ENCODE results near the gene SDC3. TPM values are rescaled to one million over a fixed set of nuclear protein-coding genes. Genes with fewer than 3 reads are reported as not detected.

Gene SDC3
- total and polyA plus RNA-seq, 12 donors: 13.1 to 57.7 (median 21.7) TPM

DNA sequence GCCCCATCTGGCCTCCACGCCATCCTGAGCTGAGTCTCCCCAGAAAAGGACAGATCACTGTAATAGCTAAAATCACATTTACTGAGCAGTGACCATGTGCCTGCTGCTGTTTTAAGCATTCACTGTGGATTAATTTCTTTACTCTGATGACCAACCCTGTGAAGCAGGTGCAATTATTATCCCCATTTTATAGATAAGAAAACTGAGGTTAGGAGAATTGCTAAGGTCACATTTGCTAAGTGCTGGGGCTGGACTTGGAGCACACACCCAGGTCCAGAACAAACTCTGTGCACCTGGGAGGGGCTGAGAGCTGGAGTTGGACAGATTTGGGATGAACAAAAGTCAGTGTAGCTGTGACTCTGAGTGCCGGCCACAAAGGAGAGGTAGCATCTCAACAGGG lies 58.0 kb downstream of the SDC3 start:
- H3K27ac ChIP-seq: peak overlapping the region in 1 of 10 donors; percentile 9
- intact Hi-C loops (cut with DNase I): loop anchor here in 3 of 10 donors (5.0 to 10.0 kb wide), 3 partner anchors 33 to 54 kb away; partner anchors contain the start of gene SDC3 (in 1 of the 3)
- H3K4me1 ChIP-seq: peaks cover 10 to 50% (median 31%) of the 10 kb centered on the region in 9 donors

GRCh38 chr1:30848130-30848529 lies 60.4 kb downstream of the SDC3 start:
- intact Hi-C loops (cut with DNase I): loop anchor here in 2 of 10 donors (5.0 kb wide), 2 partner anchors 41 to 59 kb away; partner anchors contain the start of gene SDC3 (in 1 of the 2)
- Histone ChIP-seq H3K36me3 (no peaks in the 10 kb centered on the region), H3K27ac (peak overlapping the region; percentile 7 to 90 (median 81)), H3K4me1 (peaks cover 10 to 55% (median 26%) of the 10 kb centered on the region in 9 donors), H3K9me3 (no peaks in the 10 kb centered on the region), H3K4me3 (no peak overlapping the region), H3K27me3 (peaks cover 0 to 53% (median 0%) of the 10 kb centered on the region in 7 donors)
- ATAC-seq (no peak), DNase-seq (no peak)
- TF ChIP-seq CTCF (IDR thresholded peaks at IDR 0.05): no peak
- 74 to 75% methylated on average over 5 of the region's 5 CpGs for WGBS, 2 donors

More for the DNA sequence above, 58.0 kb downstream of the SDC3 start:
- ATAC-seq: no peak
- H3K9me3 ChIP-seq: no peaks in the 10 kb centered on the region
- peaks cover 0 to 29% (median 0%) of the 10 kb centered on the region in 7 donors for H3K27me3 ChIP-seq
- H3K4me3 ChIP-seq: no peak overlapping the region
- H3K36me3 ChIP-seq: no peaks in the 10 kb centered on the region
- WGBS, 2 donors: 87 to 91% methylated on average over 2 of the region's 2 CpGs
- TF ChIP-seq CTCF (IDR thresholded peaks at IDR 0.05): no peak
- no peak for DNase-seq

DNA sequence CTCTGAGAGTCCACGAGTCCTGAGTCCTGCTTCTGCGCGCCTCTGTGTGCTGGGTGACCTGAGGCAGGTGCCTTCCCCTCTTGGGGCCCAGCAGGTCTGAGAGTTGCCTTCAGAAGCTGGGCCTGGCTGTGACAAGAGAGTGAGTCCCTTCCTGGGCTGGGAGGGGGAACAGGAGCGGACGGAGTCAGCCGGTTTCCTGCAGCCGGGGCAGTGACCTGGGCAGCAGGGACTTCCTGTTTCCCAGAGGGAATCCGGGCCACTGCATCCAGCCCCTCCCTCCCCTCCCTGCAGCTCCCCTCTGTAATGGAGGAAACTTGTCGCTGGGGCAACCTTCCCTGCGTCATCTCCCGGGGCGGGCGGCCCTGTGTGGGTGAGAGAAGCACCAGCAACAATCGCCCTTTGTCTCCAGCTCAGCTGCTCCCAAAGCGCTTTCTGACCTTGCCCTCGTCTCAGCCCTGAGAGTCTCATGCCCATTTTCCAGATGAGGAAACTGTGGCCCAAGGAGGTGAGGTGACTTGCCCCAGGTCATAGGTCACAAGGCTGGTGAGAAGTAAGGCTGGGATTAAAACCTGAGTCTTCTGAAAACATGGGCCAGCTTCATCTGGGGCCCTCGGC lies 61.1 kb downstream of the SDC3 start:
- H3K27me3 ChIP-seq: peaks cover 0 to 60% (median 0%) of the 10 kb centered on the region in 7 donors
- H3K9me3 ChIP-seq: no peaks in the 10 kb centered on the region
- intact Hi-C loops (cut with DNase I): loop anchor here in 3 of 10 donors (2.0 to 5.0 kb wide), 3 partner anchors 40 to 61 kb away; partner anchors contain the start of gene SDC3 (in 2 of the 3)
- 33 to 34% methylated on average over 16 to 17 of the region's 17 CpGs for WGBS, 2 donors
- ATAC-seq: peak; percentile 85 to 96 (median 94)
- no peak for TF ChIP-seq CTCF (IDR thresholded peaks at IDR 0.05)
- DNase-seq: peak; percentile 83 to 94
- peaks cover 10 to 48% (median 24%) of the 10 kb centered on the region in 9 donors for H3K4me1 ChIP-seq
- peak overlapping the region; percentile 55 to 90 (median 83) for H3K27ac ChIP-seq
- no peak overlapping the region for H3K4me3 ChIP-seq
- H3K36me3 ChIP-seq: no peaks in the 10 kb centered on the region

DNA sequence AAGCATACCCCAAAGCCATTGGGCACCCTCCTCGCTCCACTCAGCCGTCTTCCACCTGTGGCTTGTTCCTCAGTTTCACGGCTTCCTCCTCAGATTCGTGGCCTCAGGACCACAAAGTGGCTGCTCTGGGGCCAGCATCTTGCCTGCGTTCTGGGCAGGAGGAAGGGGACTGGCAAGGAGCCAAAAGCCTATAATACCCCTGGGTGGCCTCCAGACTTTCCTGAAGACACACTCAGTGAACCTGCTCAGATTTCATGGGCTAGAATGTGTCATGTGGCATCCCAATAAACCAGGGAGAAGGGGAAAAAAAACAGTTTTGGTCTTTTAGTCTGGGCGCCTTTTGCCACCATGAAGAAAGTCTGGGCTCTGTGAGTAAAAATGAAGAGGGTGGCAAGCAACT lies 62.0 kb downstream of the SDC3 start:
- Histone ChIP-seq H3K4me3 (no peak overlapping the region), H3K9me3 (no peaks in the 10 kb centered on the region), H3K4me1 (peaks cover 10 to 41% (median 16%) of the 10 kb centered on the region in 9 donors), H3K36me3 (no peaks in the 10 kb centered on the region), H3K27ac (peak overlapping the region; percentile 55 to 90 (median 83)), H3K27me3 (peaks cover 0 to 69% (median 0%) of the 10 kb centered on the region in 7 donors)
- no peak for TF ChIP-seq CTCF (IDR thresholded peaks at IDR 0.05)
- ATAC-seq (no peak), DNase-seq (no peak)
- intact Hi-C loops (cut with DNase I): loop anchor here in 3 of 10 donors (2.0 to 5.0 kb wide), 3 partner anchors 39 to 62 kb away; partner anchors contain the start of gene SDC3 (in 2 of the 3)
- WGBS, 2 donors: 89% methylated on average over 6 of the region's 6 CpGs
